HEK293 (cell line): ENCODE data around the gene ZNF608.

Experiments used
- FEZF1 ChIP-seq: fragments of 450-650 bp; formaldehyde crosslinking; IDR thresholded peaks from 2 replicates; pipeline ENCODE4 v1.5.1; 2016; ENCODE audit warnings: missing biosample characterization, missing genetic modification characterization
- GFI1B ChIP-seq: fragments of 450-650 bp; formaldehyde crosslinking; IDR thresholded peaks from 2 replicates; pipeline ENCODE4 v1.5.1; 2016; ENCODE audit warnings: missing biosample characterization, missing genetic modification characterization
- GLI2 ChIP-seq: fragments of 450-650 bp; formaldehyde crosslinking; IDR thresholded peaks from 2 replicates; pipeline ENCODE4; 2017; ENCODE audit warnings: missing biosample characterization, missing genetic modification characterization, low read depth, borderline replicate concordance
- GLIS1 ChIP-seq: fragments of 450-650 bp; formaldehyde crosslinking; IDR thresholded peaks from 2 replicates; pipeline ENCODE4 v1.5.1; 2016; ENCODE audit warnings: missing biosample characterization, missing genetic modification characterization
- KLF8 ChIP-seq: fragments of 450-650 bp; formaldehyde crosslinking; IDR thresholded peaks from 2 replicates; pipeline ENCODE4 v1.5.1; 2016; ENCODE audit warnings: missing biosample characterization, missing genetic modification characterization
- KLF9 ChIP-seq: fragments of 450-650 bp; formaldehyde crosslinking; IDR thresholded peaks from 2 replicates; pipeline ENCODE4 v1.5.1; 2016; ENCODE audit warnings: missing biosample characterization, missing genetic modification characterization, low read depth
- ZBTB48 ChIP-seq: fragments of 450-650 bp; formaldehyde crosslinking; IDR thresholded peaks from 2 replicates; pipeline ENCODE4 v1.5.1; 2016; ENCODE audit warnings: missing biosample characterization, missing genetic modification characterization
- ZNF16 ChIP-seq: fragments of 450-650 bp; formaldehyde crosslinking; IDR thresholded peaks from 2 replicates; pipeline ENCODE4 v1.5.1; 2016; ENCODE audit warnings: low read depth, missing biosample characterization, missing genetic modification characterization
- ZNF221 ChIP-seq: fragments of 450-650 bp; formaldehyde crosslinking; IDR thresholded peaks from 2 replicates; pipeline ENCODE4 v1.5.1; 2017; ENCODE audit warnings: missing biosample characterization, missing genetic modification characterization, borderline replicate concordance
- ZNF24 ChIP-seq: fragments of 450-650 bp; formaldehyde crosslinking; IDR thresholded peaks from 2 replicates; pipeline ENCODE4 v1.5.1; 2016; ENCODE audit warnings: missing biosample characterization, missing genetic modification characterization
- ZNF335 ChIP-seq: fragments of 450-650 bp; formaldehyde crosslinking; conservative IDR thresholded peaks from 2 replicates; pipeline ENCODE4 v1.5.1; 2016; ENCODE audit warnings: missing biosample characterization, missing genetic modification characterization
- ZNF433 ChIP-seq: fragments of 450-650 bp; formaldehyde crosslinking; IDR thresholded peaks from 2 replicates; pipeline ENCODE4 v1.5.1; 2016; ENCODE audit warnings: missing biosample characterization, missing genetic modification characterization, low read depth
- ZNF561 ChIP-seq: fragments of 450-650 bp; IDR thresholded peaks from 2 replicates; pipeline ENCODE4 v1.5.1; 2018; ENCODE audit warnings: missing biosample characterization, missing genetic modification characterization, borderline replicate concordance
- TF ChIP-seq, protein P1 (sequence below): fragments of 450-650 bp; formaldehyde crosslinking; IDR thresholded peaks from 2 replicates; pipeline ENCODE4 v1.5.1; 2016; ENCODE audit warnings: missing biosample characterization, missing genetic modification characterization
- TF ChIP-seq, protein P2 (sequence below): fragments of 450-650 bp; formaldehyde crosslinking; IDR thresholded peaks from 2 replicates; pipeline ENCODE4 v1.5.1; 2016; ENCODE audit warnings: missing biosample characterization, missing genetic modification characterization
- TF ChIP-seq, protein P3 (sequence below): fragments of 450-650 bp; formaldehyde crosslinking; IDR thresholded peaks from 2 replicates; pipeline ENCODE4 v1.5.1; 2017; ENCODE audit warnings: missing biosample characterization, missing genetic modification characterization
- TF ChIP-seq, protein P4 (sequence below): IDR thresholded peaks from 2 replicates; pipeline ENCODE4 v1.6.1; 2011; ENCODE audit warnings: mild to moderate bottlenecking, low read depth, low read length, borderline replicate concordance
- TF ChIP-seq, protein P5 (sequence below): fragments of 450-650 bp; formaldehyde crosslinking; IDR thresholded peaks from 2 replicates; pipeline ENCODE4 v1.5.1; 2016; ENCODE audit warnings: missing biosample characterization, missing genetic modification characterization, borderline replicate concordance
- TF ChIP-seq, protein P6 (sequence below): fragments of 450-650 bp; formaldehyde crosslinking; IDR thresholded peaks from 2 replicates; pipeline ENCODE4 v1.5.1; 2016; ENCODE audit warnings: missing biosample characterization, missing genetic modification characterization
- TF ChIP-seq, protein P7 (sequence below): fragments of 450-650 bp; formaldehyde crosslinking; conservative IDR thresholded peaks from 2 replicates; pipeline ENCODE4 v1.5.1; 2016; ENCODE audit warnings: low read depth, missing biosample characterization, missing genetic modification characterization
- TF ChIP-seq, protein P8 (sequence below): fragments of 450-650 bp; formaldehyde crosslinking; IDR thresholded peaks from 2 replicates; pipeline ENCODE4 v1.5.1; 2017; ENCODE audit warnings: missing biosample characterization, missing genetic modification characterization

The ZNF608 gene

DNA sequence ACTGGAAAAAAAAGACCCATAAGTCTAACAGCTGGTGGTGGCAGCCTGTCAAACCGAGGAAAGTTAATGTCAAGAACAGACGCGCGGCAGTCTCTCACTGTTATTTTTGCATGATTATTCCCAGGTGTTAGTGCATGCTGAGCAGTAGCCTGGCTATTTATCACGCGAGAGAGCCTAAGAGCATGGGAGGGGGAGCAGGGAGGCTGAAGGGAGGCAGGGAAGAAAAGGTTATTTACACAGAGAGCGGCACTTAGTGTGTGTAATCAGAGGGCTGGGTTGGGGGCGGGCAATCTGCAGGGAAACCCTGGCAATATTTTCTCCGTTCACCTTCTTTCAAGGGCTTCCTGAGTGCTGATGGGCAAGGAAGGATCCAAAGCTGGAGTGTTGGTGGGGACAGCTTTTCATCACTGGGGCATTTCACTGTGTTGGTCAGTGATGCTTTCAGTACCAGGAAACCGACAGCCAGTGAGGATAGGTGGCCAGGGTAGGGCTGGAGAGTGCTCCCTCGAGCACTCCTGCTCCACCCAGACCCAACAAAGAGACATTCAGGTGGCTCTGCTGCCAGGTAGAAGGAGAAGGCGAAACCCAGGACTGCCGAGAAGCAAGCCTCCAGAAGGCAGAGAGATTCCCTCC lies 39.6 kb downstream of the ZNF608 start (continued):
- TF ChIP-seq, protein P1, sequence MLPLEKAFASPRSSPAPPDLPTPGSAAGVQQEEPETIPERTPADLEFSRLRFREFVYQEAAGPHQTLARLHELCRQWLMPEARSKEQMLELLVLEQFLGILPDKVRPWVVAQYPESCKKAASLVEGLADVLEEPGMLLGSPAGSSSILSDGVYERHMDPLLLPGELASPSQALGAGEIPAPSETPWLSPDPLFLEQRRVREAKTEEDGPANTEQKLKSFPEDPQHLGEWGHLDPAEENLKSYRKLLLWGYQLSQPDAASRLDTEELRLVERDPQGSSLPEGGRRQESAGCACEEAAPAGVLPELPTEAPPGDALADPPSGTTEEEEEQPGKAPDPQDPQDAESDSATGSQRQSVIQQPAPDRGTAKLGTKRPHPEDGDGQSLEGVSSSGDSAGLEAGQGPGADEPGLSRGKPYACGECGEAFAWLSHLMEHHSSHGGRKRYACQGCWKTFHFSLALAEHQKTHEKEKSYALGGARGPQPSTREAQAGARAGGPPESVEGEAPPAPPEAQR (tag by site-specific recombination) = 0 out of 2 replicates have a peak, but pooled peaks have one; percentile 35
- TF ChIP-seq, protein P2, sequence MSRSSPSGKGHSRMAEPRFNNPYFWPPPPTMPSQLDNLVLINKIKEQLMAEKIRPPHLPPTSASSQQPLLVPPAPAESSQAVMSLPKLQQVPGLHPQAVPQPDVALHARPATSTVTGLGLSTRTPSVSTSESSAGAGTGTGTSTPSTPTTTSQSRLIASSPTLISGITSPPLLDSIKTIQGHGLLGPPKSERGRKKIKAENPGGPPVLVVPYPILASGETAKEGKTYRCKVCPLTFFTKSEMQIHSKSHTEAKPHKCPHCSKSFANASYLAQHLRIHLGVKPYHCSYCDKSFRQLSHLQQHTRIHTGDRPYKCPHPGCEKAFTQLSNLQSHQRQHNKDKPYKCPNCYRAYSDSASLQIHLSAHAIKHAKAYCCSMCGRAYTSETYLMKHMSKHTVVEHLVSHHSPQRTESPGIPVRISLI (tag by site-specific recombination) = peak; percentile 93
- TF ChIP-seq, protein P3, sequence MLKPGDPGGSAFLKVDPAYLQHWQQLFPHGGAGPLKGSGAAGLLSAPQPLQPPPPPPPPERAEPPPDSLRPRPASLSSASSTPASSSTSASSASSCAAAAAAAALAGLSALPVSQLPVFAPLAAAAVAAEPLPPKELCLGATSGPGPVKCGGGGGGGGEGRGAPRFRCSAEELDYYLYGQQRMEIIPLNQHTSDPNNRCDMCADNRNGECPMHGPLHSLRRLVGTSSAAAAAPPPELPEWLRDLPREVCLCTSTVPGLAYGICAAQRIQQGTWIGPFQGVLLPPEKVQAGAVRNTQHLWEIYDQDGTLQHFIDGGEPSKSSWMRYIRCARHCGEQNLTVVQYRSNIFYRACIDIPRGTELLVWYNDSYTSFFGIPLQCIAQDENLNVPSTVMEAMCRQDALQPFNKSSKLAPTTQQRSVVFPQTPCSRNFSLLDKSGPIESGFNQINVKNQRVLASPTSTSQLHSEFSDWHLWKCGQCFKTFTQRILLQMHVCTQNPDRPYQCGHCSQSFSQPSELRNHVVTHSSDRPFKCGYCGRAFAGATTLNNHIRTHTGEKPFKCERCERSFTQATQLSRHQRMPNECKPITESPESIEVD (tag by site-specific recombination) = peak; percentile 93
- TF ChIP-seq GFI1B (tag by site-specific recombination) = peak; percentile 49; the same call in 1 of the 2 replicates
- TF ChIP-seq ZNF24 (tag by site-specific recombination) = peak; percentile 81; the same call in 1 of the 2 replicates
- peak; percentile 94 for TF ChIP-seq ZNF561 (tag by site-specific recombination)
- TF ChIP-seq KLF8 (tag by site-specific recombination) = peak; percentile 69; the same call in 1 of the 2 replicates
- TF ChIP-seq ZBTB48 = peak; percentile 37; the same call in 1 of the 2 replicates
- TF ChIP-seq, protein P4, sequence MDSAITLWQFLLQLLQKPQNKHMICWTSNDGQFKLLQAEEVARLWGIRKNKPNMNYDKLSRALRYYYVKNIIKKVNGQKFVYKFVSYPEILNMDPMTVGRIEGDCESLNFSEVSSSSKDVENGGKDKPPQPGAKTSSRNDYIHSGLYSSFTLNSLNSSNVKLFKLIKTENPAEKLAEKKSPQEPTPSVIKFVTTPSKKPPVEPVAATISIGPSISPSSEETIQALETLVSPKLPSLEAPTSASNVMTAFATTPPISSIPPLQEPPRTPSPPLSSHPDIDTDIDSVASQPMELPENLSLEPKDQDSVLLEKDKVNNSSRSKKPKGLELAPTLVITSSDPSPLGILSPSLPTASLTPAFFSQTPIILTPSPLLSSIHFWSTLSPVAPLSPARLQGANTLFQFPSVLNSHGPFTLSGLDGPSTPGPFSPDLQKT = no peak
- TF ChIP-seq, protein P5, sequence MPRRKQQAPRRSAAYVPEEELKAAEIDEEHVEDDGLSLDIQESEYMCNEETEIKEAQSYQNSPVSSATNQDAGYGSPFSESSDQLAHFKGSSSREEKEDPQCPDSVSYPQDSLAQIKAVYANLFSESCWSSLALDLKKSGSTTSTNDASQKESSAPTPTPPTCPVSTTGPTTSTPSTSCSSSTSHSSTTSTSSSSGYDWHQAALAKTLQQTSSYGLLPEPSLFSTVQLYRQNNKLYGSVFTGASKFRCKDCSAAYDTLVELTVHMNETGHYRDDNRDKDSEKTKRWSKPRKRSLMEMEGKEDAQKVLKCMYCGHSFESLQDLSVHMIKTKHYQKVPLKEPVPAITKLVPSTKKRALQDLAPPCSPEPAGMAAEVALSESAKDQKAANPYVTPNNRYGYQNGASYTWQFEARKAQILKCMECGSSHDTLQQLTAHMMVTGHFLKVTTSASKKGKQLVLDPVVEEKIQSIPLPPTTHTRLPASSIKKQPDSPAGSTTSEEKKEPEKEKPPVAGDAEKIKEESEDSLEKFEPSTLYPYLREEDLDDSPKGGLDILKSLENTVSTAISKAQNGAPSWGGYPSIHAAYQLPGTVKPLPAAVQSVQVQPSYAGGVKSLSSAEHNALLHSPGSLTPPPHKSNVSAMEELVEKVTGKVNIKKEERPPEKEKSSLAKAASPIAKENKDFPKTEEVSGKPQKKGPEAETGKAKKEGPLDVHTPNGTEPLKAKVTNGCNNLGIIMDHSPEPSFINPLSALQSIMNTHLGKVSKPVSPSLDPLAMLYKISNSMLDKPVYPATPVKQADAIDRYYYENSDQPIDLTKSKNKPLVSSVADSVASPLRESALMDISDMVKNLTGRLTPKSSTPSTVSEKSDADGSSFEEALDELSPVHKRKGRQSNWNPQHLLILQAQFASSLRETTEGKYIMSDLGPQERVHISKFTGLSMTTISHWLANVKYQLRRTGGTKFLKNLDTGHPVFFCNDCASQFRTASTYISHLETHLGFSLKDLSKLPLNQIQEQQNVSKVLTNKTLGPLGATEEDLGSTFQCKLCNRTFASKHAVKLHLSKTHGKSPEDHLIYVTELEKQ (tag by site-specific recombination) = 0 out of 2 replicates have a peak, but pooled peaks have one; percentile 75
- TF ChIP-seq, protein P6, sequence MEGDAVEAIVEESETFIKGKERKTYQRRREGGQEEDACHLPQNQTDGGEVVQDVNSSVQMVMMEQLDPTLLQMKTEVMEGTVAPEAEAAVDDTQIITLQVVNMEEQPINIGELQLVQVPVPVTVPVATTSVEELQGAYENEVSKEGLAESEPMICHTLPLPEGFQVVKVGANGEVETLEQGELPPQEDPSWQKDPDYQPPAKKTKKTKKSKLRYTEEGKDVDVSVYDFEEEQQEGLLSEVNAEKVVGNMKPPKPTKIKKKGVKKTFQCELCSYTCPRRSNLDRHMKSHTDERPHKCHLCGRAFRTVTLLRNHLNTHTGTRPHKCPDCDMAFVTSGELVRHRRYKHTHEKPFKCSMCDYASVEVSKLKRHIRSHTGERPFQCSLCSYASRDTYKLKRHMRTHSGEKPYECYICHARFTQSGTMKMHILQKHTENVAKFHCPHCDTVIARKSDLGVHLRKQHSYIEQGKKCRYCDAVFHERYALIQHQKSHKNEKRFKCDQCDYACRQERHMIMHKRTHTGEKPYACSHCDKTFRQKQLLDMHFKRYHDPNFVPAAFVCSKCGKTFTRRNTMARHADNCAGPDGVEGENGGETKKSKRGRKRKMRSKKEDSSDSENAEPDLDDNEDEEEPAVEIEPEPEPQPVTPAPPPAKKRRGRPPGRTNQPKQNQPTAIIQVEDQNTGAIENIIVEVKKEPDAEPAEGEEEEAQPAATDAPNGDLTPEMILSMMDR = no peak
- TF ChIP-seq, protein P7, sequence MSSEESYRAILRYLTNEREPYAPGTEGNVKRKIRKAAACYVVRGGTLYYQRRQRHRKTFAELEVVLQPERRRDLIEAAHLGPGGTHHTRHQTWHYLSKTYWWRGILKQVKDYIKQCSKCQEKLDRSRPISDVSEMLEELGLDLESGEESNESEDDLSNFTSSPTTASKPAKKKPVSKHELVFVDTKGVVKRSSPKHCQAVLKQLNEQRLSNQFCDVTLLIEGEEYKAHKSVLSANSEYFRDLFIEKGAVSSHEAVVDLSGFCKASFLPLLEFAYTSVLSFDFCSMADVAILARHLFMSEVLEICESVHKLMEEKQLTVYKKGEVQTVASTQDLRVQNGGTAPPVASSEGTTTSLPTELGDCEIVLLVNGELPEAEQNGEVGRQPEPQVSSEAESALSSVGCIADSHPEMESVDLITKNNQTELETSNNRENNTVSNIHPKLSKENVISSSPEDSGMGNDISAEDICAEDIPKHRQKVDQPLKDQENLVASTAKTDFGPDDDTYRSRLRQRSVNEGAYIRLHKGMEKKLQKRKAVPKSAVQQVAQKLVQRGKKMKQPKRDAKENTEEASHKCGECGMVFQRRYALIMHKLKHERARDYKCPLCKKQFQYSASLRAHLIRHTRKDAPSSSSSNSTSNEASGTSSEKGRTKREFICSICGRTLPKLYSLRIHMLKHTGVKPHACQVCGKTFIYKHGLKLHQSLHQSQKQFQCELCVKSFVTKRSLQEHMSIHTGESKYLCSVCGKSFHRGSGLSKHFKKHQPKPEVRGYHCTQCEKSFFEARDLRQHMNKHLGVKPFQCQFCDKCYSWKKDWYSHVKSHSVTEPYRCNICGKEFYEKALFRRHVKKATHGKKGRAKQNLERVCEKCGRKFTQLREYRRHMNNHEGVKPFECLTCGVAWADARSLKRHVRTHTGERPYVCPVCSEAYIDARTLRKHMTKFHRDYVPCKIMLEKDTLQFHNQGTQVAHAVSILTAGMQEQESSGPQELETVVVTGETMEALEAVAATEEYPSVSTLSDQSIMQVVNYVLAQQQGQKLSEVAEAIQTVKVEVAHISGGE (tag by site-specific recombination) = no peak
- TF ChIP-seq GLI2 (tag by site-specific recombination) = peak; percentile 42; the same call in 1 of the 2 replicates
- TF ChIP-seq, protein P8, sequence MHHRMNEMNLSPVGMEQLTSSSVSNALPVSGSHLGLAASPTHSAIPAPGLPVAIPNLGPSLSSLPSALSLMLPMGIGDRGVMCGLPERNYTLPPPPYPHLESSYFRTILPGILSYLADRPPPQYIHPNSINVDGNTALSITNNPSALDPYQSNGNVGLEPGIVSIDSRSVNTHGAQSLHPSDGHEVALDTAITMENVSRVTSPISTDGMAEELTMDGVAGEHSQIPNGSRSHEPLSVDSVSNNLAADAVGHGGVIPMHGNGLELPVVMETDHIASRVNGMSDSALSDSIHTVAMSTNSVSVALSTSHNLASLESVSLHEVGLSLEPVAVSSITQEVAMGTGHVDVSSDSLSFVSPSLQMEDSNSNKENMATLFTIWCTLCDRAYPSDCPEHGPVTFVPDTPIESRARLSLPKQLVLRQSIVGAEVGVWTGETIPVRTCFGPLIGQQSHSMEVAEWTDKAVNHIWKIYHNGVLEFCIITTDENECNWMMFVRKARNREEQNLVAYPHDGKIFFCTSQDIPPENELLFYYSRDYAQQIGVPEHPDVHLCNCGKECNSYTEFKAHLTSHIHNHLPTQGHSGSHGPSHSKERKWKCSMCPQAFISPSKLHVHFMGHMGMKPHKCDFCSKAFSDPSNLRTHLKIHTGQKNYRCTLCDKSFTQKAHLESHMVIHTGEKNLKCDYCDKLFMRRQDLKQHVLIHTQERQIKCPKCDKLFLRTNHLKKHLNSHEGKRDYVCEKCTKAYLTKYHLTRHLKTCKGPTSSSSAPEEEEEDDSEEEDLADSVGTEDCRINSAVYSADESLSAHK (tag by site-specific recombination) = peak; percentile 92
- TF ChIP-seq GLIS1 (tag by site-specific recombination) = peak; percentile 52; the same call in 1 of the 2 replicates
- TF ChIP-seq KLF9 (tag by site-specific recombination) = peak; percentile 28; the same call in 1 of the 2 replicates
- no peak for TF ChIP-seq ZNF221 (tag by site-specific recombination)
- TF ChIP-seq ZNF16 (tag by site-specific recombination) = no peak
- TF ChIP-seq ZNF335 (tag by site-specific recombination) = peak; percentile 38; the same call in 1 of the 2 replicates
- peak; percentile 98 for TF ChIP-seq FEZF1 (tag by site-specific recombination)
- no peak for TF ChIP-seq ZNF433 (tag by site-specific recombination)
